ENCODE measurements around the gene CPA2.
A peak's percentile ranks its signal among the peaks of the same experiment; 100 is the strongest.

Gene CPA2

DNA sequence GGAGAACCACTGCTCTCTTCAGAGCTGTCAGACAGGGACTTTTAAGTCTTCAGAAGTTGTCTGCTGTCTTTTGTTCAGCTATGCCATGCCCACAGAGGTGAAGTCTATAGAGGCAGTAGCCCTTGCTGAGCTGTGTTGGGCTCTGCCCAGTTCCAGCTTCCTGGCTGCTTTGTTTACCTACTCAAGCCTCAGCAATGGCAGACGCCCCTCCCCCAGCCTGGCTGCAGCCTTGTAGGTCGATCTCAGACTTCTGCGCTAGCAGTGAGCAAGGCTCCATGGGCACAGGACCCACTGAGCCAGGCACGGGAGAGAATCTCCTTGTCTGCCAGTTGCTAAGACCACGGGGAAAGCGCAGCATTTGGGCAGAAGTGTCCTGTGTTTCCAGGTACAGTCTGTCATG is 12.1 kb upstream of the CPA2 start:
- no peak for DNase-seq (ENCODE audit: low read depth in 2 of 3, low spot score in 1 of 3)

DNA sequence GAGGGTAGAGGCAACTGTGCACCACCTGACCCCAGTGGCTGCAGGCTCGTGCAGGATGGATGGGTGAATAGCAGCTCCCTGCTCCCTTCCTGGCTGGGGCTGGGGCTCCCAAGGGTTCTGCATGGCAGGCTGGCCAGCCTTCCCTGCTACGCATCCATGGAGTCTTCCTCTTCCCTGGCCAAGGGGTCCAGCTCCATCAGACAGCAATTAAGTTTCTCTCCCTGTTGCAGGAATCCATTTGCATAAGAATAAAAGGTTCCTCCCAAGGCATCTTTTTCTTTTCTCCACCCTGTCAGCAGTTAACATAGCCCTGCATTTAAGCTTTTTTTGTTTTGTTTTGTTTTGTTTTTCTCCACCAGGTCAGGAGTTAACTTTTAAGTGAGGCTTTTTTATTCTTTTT is 10.0 kb upstream of the CPA2 start:
- no peak for DNase-seq (ENCODE audit: low read depth in 2 of 3, low spot score in 1 of 3)

- DNase-seq (ENCODE audit: low read depth in 2 of 3, low spot score in 1 of 3): no peak
Observed at GRCh38 chr7:130258494-130259078, 8.1 kb upstream of the CPA2 start.

DNA sequence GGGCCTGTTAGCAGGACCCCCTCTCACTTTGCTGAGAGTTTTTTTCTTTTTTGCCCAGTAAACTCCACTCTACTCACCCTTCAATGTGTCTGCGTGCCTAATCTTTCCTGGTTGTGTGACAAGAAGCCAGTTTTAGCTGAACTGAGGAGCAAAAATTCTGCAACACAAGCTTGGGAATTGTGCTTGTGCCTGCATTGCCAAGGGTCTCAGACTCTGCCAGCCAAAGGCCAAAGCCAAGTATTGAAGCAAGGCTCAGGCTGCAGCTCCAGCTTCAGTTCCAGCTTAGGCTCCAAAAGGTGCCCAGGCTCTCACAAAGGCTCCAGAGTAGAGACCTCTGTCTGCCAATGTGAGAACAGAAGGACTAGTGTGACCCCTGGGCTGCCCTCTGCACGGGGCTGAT is 4.2 kb upstream of the CPA2 start:
- DNase-seq (ENCODE audit: low read depth in 2 of 3, low spot score in 1 of 3): no peak

GRCh38 chr7:130263130-130263529 is 3.5 kb upstream of the CPA2 start:
- no peak for DNase-seq (ENCODE audit: low read depth in 2 of 3, low spot score in 1 of 3)

GRCh38 chr7:130266961-130267321 is 278 bp downstream of the CPA2 start:
- no peak for DNase-seq (ENCODE audit: low read depth in 2 of 3, low spot score in 1 of 3)

DNA sequence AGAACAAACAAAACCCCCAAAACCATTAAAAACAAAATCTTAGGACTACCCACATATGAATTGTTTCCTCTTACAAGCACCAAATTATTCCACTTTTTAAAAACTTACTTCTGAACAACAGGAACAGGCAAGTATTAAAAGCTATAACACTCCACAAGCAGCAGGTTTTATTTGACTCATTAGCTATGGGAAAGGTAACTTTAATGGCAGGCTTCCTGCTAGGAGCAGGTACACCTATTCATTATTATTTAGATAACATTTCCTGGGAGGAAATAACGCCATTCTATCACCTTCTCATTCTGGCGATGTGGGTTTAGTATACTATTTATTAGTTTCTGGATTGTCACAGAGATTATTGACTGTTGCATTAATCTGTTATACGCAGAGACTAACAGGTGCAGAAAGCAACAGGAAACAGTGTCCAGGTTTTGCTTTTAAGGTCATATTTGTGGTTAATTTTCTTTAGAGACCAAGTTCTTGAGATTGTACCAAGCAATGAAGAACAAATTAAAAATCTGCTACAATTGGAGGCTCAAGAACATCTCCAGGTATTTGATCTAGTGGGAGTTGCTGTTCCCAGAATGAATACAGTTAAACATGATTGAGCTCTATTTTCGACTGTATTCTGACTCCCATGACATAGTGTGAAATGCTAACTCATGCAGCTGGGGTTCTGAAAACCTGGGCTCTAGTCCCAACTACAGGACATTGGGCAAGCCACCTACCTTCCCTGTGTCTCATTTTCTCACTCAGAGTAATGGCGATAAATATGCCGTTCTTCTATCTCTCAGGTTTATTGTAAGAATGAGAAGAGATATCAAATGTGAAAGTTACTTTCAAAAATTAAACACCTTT is 2.0 kb downstream of the CPA2 start:
- no peak for DNase-seq (ENCODE audit: low read depth in 2 of 3, low spot score in 1 of 3)

DNA sequence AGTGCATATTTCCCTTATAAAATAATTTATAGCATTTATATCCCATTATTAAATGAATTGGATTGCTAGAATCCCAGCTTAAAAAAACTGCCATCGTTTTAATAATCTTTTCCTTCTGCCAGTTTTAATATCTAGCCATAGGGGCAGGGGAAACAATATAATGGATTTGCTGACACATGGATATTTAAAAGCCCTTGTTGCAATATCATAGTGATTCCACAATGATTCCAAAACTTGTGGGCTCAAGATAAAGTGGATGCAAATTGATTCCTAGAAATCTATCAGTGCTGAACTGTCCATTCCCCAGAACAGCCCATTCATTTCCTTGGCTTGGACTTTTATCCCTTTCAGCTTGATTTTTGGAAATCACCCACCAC is 2.6 kb downstream of the CPA2 start:
- no peak for DNase-seq (ENCODE audit: low read depth in 2 of 3, low spot score in 1 of 3)

GRCh38 chr7:130270947-130271800 is 4.5 kb downstream of the CPA2 start:
- DNase-seq (ENCODE audit: low read depth in 2 of 3, low spot score in 1 of 3): no peak

- DNase-seq (ENCODE audit: low read depth in 2 of 3, low spot score in 1 of 3): no peak
Observed at GRCh38 chr7:130272381-130273080, 5.9 kb downstream of the CPA2 start.

DNA sequence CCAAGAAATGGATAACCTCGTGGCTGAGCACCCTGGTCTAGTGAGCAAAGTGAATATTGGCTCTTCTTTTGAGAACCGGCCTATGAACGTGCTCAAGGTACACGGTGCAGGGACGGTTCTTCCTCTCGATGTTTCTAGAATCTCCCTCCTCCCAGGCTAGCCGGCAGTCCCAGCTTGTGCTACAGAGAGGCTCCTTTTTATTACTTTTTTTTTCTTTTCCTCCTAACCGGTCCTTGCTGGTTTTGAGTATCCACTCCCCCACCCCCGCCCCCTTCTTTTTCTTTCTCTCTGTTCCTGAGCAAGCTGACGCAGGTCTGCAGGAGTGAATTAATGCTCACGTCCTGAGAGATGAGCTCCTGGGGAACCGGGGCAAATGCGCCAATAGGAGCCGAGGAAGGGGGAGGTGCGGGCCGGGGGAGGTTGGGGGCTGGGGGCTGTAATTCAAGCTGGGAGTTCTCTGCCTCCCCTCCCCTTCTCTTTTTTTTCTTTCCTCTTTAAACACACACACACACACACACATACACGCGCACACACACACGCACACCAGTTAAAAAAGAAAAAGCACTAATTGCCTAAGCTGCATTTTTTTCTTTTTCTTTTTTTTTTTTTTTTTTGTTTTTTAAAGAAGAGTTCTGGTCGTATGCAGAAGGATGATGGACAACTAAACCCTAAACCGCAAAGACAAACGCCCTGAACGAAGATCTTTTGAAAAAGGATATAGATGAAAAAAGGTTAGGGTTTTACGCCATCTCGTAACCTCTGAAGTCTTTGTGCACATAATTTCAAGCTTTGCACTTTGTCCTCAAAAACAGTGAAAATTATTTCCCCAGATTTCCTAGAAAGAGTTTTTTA is 6.6 kb downstream of the CPA2 start:
- DNase-seq (ENCODE audit: low read depth in 2 of 3, low spot score in 1 of 3): no peak

GRCh38 chr7:130273933-130274255 is 7.2 kb downstream of the CPA2 start:
- no peak for DNase-seq (ENCODE audit: low read depth in 2 of 3, low spot score in 1 of 3)

DNA sequence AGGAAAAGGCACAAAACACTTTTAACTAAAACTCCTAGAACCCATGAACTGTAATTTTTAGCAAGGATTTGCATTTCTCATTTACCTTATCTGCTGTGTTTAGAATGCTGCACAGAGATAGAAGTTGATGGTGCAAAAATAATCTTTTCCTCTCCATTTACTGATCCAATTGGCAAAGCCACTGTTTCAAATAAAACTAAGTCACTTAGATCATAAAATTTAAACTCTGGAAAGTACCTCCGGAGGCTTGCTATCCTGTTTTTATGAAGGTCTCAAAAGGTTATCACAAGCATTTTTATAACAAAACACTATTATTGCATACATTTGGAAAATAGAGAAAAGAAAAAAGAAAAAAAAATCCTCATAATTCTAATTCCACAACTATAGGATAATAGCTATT is 7.6 kb downstream of the CPA2 start:
- DNase-seq (ENCODE audit: low read depth in 2 of 3, low spot score in 1 of 3): no peak

DNA sequence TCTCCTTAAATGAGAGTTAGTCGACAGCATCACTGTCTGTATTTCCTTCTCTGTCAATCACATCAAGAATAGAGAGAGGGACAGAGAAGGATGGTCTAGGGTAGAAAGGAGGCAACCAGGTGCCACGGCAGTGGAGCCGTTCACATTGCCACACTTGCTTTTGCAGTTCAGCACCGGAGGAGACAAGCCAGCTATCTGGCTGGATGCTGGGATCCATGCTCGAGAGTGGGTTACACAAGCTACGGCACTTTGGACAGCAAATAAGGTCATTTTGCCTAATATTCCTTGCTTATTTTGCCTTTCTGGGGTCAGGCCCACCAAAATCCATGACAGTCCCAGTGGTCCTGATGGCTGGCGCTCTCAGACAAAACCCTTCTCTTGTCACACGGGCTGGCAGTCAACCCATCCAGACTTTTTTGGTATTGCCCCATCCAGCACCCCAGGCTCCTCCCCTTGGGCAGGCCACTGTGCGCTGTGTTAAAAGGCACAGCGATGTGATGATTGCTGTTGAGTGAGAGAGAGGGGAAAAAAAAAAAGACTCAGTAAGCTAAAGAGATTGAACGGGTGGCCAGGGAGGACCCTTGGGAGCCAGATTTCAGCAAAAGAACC is 8.4 kb downstream of the CPA2 start:
- no peak for DNase-seq (ENCODE audit: low read depth in 2 of 3, low spot score in 1 of 3)

DNA sequence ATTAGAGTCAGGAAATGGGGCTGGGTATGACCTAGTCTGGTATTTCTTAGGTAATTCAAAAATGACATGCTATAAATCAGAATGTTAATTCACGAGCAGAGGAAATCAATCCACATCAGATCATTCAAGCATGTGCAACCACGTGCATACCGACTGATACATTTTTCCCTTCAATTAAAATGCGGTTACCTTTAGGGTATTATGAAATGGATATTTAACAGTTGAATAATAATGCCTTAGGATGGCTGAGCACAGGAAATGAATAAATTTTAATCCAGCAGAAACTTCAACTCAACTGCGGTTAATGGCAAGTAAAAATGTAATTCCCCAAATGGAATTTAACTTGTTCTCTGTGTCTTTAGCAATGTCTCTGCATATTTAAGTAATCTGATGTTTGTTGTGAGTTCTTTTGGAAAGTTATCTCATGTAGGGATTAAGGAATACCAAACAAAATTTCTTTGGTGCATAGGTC is 9.2 kb downstream of the CPA2 start:
- DNase-seq (ENCODE audit: low read depth in 2 of 3, low spot score in 1 of 3): no peak

DNA sequence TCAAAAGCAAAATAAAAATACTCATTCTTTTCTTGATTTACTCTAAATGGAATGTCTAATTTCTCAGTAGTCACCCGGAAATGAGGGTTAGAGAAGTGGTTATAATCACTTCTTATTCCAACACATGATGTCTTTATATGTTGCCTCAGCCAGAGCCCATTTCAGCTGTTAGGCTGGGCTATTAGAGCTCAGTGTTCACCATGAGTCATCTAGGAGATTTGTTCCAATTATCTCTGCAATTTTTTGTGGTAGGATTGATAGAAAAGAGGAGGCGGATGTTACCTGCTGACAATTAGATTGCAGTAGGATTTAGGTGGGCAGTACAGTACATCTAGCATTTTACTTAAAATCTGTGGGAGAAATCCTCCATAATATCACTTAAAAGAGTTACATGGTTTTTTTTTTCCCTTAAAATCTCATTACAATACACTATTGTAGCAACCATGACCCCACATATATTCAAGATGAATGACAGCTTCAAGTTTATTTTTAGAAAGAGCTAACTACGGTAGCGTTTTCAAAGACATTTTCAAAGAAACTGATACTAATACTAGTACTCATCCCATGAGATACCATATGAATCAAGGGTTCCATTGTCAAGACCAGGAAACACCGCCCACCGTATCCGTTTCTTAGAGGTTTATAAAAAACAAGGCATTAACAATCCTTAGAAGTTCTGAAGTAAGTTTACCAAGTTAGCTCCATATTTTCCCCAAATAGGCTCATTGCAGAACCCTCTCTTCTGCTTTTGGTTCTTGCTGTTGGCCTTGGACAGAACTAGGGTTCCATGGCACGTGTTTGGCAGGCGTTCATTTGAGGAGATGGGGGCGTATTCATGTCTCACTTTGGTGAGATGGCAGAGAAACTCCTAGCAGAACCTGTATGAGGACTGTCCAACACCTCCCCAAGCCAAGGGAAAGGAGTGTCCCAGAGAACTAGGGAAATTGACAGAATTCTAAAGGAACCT is 10.4 kb downstream of the CPA2 start:
- peak; percentile 42 to 60 (median 59) for DNase-seq (ENCODE audit: low read depth in 2 of 3, low spot score in 1 of 3)

DNA sequence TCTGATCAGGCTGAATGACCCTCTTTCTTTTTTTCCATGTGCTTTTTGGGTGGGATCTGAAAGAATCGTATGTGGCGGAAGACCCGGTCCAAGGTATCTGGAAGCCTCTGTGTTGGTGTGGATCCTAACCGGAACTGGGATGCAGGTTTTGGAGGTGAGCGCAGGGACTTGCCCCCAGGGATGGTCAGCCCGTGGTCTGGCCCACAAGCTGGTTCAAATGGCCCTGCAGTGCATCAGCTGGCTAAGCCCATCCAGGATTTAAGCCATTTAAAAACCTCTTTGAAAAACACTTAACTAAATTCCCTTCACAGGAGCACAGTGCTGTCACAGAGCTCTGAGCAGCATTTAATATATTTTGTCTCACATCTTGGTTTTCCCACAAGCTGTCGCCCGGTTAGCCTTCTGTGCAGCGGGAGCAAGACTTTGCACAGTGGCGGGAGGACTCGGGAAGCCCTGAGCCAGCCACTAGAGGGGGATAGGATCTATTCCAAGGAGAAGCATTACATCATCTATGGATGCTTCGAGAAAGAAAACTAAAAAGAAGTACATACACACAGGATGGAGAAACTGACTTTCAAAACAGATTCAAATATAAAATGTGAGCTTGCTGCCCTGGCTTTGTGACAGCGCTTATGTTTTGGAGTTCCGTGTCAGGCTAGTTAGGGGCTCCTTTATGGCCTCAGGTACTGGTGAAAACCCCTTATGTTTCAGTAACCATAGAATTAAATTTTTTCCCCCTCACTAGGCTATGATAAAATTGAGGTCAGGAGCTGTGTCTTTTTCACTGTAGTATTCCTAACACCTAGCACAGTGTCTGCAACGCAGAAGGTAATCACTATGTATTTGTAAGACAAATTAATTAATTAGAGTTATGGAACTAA is 11.3 kb downstream of the CPA2 start:
- no peak for DNase-seq (ENCODE audit: low read depth in 2 of 3, low spot score in 1 of 3)

DNA sequence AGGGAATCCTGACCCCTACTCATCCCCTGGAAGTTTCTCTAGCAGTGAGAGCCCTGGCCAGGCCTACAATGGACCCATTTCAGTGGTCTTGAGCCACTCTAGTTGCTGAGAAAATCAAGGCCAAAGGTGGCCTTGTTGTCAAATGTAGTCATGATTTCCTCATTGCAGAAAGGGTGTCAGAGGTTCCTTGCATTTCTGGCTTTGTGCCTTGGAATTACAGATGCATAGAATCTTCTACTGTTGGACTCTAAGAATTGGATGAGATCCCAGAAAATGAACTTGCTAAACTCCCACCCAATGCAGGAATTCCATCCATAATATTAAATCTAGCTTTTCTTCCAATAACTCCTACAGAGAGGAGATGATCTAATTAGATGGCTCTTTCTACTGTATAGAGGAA is 12.2 kb downstream of the CPA2 start:
- no peak for DNase-seq (ENCODE audit: low read depth in 2 of 3, low spot score in 1 of 3)
